HAP-1 (cell line): ENCODE measurements around the gene NMNAT2.

Source experiments
- DNase-seq, 2 experiments: peaks; one replicate each; pipeline ENCODE4 v3.0.0-alpha.2; 2016 to 2020; ENCODE audit warnings: low spot score in 2 of 2
- H3K27me3 ChIP-seq: fragments of 250-450 bp; sonication (Bioruptor Pico); 2 replicates; pipeline ENCODE4 v1.5.1; 2020; ENCODE audit warnings: low read depth, mild to moderate bottlenecking, moderate library complexity
- H3K36me3 ChIP-seq: fragments of 250-450 bp; sonication (Bioruptor Pico); replicated peaks from 2 replicates; pipeline ENCODE4 v1.5.1; 2020; ENCODE audit warnings: mild to moderate bottlenecking
- H3K4me1 ChIP-seq: fragments of 250-450 bp; sonication (Bioruptor Pico); 2 replicates; pipeline ENCODE4 v1.5.1; 2020; ENCODE audit warnings: mild to moderate bottlenecking
- H3K4me3 ChIP-seq: fragments of 250-450 bp; sonication (Bioruptor Pico); 2 replicates; pipeline ENCODE4 v1.5.1; 2020; ENCODE audit warnings: mild to moderate bottlenecking, moderate library complexity
- H3K9me3 ChIP-seq: fragments of 250-450 bp; sonication (Bioruptor Pico); 2 replicates; pipeline ENCODE4 v1.5.1; 2020; ENCODE audit warnings: mild to moderate bottlenecking, moderate library complexity
- in situ Hi-C: fragments of 300-500 bp; cut with MboI; formaldehyde crosslinking; loops from 3 replicates; pipeline ENCODE4 v1.14.3; 2020; ENCODE audit warnings: low sequenced_read_pairs, inconsistent platforms, mixed read lengths

Gene NMNAT2

DNA sequence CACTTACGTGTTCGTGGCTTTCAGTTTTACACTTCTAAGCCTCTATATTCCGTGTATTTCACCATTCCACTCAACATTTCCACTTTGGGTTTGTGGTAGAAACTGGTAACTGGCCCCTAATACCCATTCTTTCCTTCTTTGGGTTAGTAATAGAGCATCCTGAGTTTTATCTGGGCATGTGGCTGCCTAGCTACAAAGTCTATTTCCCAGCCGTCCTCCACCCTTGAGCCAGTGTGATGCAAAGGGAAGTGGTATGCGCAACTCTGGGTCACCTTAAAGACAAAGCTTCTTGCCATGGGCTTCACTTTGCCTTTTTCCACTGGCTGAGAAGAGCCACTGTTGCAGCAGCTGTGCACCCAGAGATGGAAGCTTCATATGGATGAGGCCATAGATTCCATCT lies 158.3 kb downstream of the NMNAT2 start:
- no peaks in the 10 kb centered on the region for H3K36me3 ChIP-seq
- no peaks in the 10 kb centered on the region for H3K4me1 ChIP-seq
- no peak for DNase-seq
- H3K9me3 ChIP-seq, result no peaks in the 10 kb centered on the region
- peaks cover 3% of the 10 kb centered on the region for H3K27me3 ChIP-seq
- H3K4me3 ChIP-seq, result no peak overlapping the region
- in situ Hi-C loops, result no loop called here

DNA sequence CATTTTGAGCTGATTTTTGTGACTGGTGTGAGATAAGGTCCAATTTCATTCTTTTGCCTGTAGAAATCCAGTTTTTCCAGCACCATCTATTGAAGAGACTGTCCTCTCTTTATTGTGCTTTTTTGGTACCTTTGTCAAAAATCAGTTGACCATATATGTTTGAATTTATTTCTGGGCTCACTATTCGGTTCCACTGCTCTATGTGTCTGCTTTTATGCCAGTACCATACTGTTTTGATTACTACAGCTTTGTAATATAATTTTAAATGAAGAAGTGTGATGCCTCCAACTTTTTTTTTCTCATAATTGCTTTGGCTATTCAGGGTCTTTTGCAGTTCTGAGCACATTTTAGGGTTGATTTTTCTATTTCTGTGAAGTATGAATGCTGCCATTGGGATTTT lies 163.1 kb downstream of the NMNAT2 start:
- Histone ChIP-seq H3K36me3 (no peaks in the 10 kb centered on the region), H3K4me3 (no peak overlapping the region), H3K4me1 (no peaks in the 10 kb centered on the region), H3K27me3 (no peaks in the 10 kb centered on the region; the same call in 1 of the 2 replicates), H3K9me3 (peaks cover 2% of the 10 kb centered on the region; the same call in 1 of the 2 replicates)
- DNase-seq, result no peak
- in situ Hi-C loops, result no loop called here

DNA sequence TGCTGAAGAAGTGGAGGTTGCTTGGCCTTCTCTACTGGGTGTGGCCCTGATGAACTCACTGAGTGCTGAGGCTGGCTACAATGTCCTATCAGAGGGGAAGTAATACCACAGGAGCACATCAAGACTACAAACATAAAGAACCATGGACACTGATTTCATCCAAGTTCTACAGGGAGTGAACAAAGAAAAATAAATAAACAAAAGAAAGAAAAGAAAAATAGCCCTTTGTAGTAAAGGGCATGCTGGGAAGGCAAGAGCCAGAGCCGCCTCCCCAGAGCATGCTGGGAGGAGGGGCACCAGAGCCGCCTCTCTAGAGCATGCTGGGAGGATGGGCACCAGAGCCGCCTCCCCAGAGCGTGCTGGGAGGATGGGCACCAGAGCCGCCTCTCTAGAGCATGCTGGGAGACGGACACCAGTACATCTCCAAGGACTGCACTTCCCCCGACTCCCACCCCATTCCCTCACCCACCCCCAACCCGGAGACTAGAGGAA lies 166.2 kb downstream of the NMNAT2 start:
- in situ Hi-C loops, result no loop called here
- Histone ChIP-seq H3K4me1 (no peaks in the 10 kb centered on the region), H3K36me3 (no peaks in the 10 kb centered on the region), H3K4me3 (no peak overlapping the region), H3K27me3 (peaks cover 3% of the 10 kb centered on the region; the same call in 1 of the 2 replicates), H3K9me3 (peaks cover 4% of the 10 kb centered on the region; the same call in 1 of the 2 replicates)
- no peak for DNase-seq

DNA sequence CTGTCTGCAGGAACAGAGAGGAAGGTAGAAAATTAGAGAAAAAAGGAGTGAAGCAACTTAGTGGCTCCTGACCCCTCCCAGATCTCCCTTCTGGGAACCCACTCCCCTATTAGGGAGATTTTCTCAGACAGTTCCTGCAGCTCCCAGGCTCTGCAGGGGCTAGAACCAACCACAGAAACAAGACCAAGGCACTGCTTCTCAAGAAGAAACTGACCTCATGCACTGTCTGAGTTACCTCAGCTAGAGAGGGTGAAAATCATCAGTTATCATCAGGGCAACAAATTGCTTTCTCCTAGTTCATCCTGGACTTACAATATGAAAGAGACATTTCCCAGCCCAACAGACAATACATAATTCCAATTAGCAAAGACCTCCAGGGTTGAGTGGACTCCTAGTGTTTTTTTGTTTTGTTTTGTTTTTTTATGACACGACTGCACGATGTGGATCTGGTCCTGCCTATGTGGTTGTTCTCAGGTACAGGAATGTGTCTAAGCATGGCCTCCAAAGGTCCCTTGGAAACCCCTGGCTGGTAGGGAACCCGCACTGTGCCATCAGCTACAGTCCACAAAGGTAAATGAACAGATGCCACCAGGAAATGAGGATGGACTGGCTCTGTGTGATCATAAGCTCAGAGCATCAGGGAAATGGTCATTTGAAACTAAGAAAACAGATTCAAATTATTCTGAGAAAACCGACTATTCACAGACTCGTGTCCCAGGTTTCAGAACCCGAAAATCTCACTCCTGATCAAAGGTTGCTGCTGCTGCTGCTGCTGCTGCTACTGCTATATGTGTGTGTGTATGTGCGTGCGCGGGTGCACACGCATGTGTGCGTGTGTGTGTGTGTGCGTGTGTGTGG lies 166.8 kb downstream of the NMNAT2 start:
- Histone ChIP-seq H3K9me3 (peaks cover 4% of the 10 kb centered on the region; the same call in 1 of the 2 replicates), H3K36me3 (no peaks in the 10 kb centered on the region), H3K4me3 (no peak overlapping the region), H3K4me1 (no peaks in the 10 kb centered on the region), H3K27me3 (peaks cover 3% of the 10 kb centered on the region; the same call in 1 of the 2 replicates)
- DNase-seq, result no peak
- in situ Hi-C loops, result no loop called here

DNA sequence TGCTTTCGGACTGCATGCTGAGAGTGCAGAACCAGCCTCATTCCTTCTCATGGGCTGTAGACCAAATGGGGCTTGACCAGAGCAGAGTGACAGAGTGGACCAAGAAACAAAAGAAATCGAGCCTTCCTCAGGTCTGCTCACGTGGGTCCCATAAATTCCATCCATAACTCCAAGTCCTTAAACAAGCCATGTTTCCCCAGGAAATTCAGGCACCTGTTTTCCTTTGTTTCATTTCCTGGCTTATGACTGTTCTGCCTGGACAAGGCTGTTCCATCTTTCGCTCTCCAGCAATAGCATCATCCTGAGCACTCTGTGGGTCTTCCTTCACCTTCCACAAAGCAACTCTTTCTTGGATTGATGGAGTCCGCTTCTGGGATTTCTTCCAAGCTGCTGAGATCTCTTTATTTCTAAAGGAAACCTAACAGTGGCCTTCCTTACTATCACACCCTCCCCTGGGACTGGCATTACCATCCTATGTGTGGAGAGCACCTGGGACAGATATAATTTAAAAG lies 168.2 kb downstream of the NMNAT2 start:
- H3K27me3 ChIP-seq, result peaks cover 3% of the 10 kb centered on the region; the same call in 1 of the 2 replicates
- DNase-seq, result no peak
- H3K4me3 ChIP-seq, result no peak overlapping the region
- H3K4me1 ChIP-seq, result no peaks in the 10 kb centered on the region
- no peaks in the 10 kb centered on the region for H3K36me3 ChIP-seq
- H3K9me3 ChIP-seq, result peaks cover 4% of the 10 kb centered on the region; the same call in 1 of the 2 replicates
- in situ Hi-C loops, result loop anchor here (25.0 kb wide), 1 partner anchor 288 kb away; the partner anchor contains the start of gene SHCBP1L

DNA sequence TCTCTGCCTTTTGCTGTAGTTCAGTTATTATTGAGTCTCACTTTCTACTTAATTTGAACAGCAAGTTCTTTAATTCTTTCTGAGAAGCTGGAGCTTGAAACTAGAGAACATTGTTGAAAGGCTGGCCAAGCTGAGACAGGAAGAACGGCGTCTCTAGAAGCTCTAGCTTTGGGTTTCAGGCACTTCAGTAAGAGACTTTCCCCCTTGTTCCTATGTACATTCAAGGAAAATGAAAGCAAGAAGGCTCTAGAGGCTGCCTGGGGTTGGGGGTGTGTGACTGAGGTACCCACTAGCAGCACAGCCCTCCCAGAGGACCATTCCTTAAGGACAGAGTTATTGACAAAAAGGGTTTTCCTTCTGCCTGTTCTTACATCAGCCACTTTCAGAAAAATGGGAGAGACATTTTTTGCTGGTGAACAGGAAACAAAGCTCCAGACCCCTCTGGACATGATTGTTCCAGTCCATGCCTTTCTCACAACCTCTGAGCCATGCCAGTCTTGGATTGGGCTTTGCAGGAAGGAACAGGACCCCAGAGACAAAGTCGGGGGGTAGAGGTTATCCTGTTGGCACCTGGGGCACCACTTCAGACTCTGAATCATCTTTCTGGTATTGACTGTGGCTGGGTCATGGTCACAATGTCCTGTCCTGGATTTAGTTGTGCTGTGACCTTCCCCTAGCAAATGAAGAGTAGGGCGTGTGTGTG lies 169.0 kb downstream of the NMNAT2 start:
- peaks cover 3% of the 10 kb centered on the region; the same call in 1 of the 2 replicates for H3K27me3 ChIP-seq
- in situ Hi-C loops, result loop anchor here (25.0 kb wide), 1 partner anchor 287 kb away; the partner anchor contains the start of gene SHCBP1L
- H3K4me3 ChIP-seq, result no peak overlapping the region
- H3K36me3 ChIP-seq, result no peaks in the 10 kb centered on the region
- H3K9me3 ChIP-seq, result peaks cover 4% of the 10 kb centered on the region; the same call in 1 of the 2 replicates
- no peaks in the 10 kb centered on the region for H3K4me1 ChIP-seq
- no peak for DNase-seq

DNA sequence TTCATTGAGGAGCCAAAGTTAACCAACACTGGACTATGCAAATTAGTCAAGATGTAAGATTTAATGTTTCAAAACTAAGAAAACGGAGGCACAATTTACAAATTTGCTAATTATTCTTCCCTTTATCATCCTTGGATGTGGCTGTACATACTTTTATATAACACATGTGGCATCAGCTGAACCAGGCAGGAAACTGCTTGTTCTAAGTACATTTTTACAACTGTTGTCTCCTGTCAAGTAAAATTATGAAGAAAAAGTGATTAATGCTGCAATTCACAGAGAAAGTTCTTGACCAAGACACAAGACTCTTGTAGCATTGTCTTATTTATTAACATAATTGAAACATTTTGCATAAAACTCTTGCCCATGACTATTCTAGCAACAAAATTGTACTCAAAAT lies 170.2 kb downstream of the NMNAT2 start:
- Histone ChIP-seq H3K36me3 (no peaks in the 10 kb centered on the region), H3K4me1 (no peaks in the 10 kb centered on the region), H3K9me3 (peaks cover 4% of the 10 kb centered on the region; the same call in 1 of the 2 replicates), H3K4me3 (no peak overlapping the region), H3K27me3 (peaks cover 3% of the 10 kb centered on the region; the same call in 1 of the 2 replicates)
- in situ Hi-C loops, result loop anchor here (25.0 kb wide), 1 partner anchor 286 kb away; the partner anchor contains the start of gene SHCBP1L
- no peak for DNase-seq

DNA sequence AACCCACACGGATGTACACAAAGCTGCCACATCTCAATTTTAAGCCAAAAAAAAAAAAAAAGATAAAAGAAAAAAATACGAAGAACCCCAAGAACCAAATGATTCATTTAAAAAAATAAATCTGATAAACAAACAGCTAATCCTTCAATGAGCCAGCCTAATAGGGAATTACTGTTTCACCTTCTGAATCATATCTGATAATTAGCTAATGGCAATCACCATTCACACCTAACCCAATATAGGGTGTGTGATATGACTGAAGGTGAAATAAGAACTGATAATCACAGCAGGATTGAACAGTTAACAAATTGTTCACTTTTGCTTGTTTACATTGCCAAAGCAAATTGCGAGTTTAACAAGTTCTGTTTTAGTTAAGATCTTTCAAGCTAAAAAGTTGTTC lies 170.7 kb downstream of the NMNAT2 start:
- Histone ChIP-seq H3K27me3 (peaks cover 3% of the 10 kb centered on the region; the same call in 1 of the 2 replicates), H3K4me1 (no peaks in the 10 kb centered on the region), H3K4me3 (no peak overlapping the region), H3K9me3 (peaks cover 4% of the 10 kb centered on the region; the same call in 1 of the 2 replicates), H3K36me3 (no peaks in the 10 kb centered on the region)
- in situ Hi-C loops, result loop anchor here (25.0 kb wide), 1 partner anchor 285 kb away; the partner anchor contains the start of gene SHCBP1L
- no peak for DNase-seq

DNA sequence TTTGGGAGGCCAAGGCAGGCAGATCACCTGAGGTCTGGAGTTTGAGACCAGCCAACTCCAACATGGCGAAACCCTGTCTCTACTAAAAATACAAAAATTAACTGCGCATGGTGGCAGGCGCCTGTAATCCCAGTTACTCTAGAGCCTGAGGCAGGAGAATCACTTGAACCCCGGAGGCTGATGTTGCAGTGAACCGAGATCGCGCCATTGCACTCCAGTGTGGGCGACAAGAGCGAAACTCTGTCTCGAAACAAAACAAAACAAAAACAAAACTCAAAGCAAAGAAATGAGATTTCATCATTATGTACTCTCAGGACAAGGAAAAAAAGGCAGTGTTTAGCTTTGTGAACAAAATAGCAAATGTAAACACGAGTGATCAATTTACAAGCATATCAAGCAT lies 171.1 kb downstream of the NMNAT2 start:
- Histone ChIP-seq H3K27me3 (peaks cover 3% of the 10 kb centered on the region; the same call in 1 of the 2 replicates), H3K4me1 (no peaks in the 10 kb centered on the region), H3K36me3 (no peaks in the 10 kb centered on the region), H3K9me3 (peaks cover 4% of the 10 kb centered on the region; the same call in 1 of the 2 replicates), H3K4me3 (no peak overlapping the region)
- in situ Hi-C loops, result loop anchor here (25.0 kb wide), 1 partner anchor 285 kb away; the partner anchor contains the start of gene SHCBP1L
- DNase-seq, result no peak

DNA sequence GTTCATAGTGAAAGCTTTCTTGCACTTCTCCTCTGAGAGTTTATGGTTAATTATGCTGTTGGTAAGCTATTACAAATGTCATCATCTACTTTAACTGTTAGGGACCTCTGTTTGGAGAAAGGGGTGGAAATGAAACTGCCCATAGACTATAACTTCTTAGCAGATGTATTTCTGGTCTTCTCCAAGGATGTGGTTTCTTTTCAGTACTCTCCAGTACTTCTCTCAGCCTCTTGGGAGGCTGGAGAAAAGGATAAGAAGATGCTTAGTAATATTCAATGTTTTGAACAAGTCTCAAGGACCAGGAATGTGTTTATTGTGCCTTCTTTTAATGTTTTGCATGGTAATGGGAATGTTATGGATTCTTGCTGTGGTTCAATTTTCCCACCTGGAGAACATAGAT lies 171.7 kb downstream of the NMNAT2 start:
- in situ Hi-C loops, result loop anchor here (25.0 kb wide), 1 partner anchor 284 kb away; the partner anchor contains the start of gene SHCBP1L
- no peak for DNase-seq
- Histone ChIP-seq H3K4me3 (no peak overlapping the region), H3K4me1 (no peaks in the 10 kb centered on the region), H3K9me3 (peaks cover 4% of the 10 kb centered on the region; the same call in 1 of the 2 replicates), H3K27me3 (peaks cover 3% of the 10 kb centered on the region; the same call in 1 of the 2 replicates), H3K36me3 (no peaks in the 10 kb centered on the region)

DNA sequence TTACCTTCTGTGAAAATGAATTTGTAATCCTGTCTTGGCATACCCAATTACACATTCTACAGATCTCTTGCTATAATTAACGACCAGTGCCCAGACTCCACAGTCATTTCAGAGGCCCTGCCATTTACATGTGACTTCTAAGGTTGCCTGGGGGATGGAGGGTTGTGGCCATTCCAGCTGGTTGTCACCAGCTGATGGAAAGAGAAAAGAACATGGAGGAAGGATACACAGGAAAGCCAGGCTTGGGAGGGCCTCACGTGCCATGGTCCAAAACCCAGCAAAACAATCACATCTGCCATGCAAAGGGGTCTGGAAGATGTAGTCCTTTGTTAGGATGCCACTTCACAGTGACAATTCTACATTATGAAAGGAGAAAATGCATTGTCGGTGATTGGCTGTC lies 172.8 kb downstream of the NMNAT2 start:
- H3K36me3 ChIP-seq, result no peaks in the 10 kb centered on the region
- peaks cover 3% of the 10 kb centered on the region; the same call in 1 of the 2 replicates for H3K27me3 ChIP-seq
- peaks cover 4% of the 10 kb centered on the region; the same call in 1 of the 2 replicates for H3K9me3 ChIP-seq
- H3K4me3 ChIP-seq, result no peak overlapping the region
- H3K4me1 ChIP-seq, result no peaks in the 10 kb centered on the region
- no peak for DNase-seq
- in situ Hi-C loops, result loop anchor here (25.0 kb wide), 1 partner anchor 283 kb away; the partner anchor contains the start of gene SHCBP1L

DNA sequence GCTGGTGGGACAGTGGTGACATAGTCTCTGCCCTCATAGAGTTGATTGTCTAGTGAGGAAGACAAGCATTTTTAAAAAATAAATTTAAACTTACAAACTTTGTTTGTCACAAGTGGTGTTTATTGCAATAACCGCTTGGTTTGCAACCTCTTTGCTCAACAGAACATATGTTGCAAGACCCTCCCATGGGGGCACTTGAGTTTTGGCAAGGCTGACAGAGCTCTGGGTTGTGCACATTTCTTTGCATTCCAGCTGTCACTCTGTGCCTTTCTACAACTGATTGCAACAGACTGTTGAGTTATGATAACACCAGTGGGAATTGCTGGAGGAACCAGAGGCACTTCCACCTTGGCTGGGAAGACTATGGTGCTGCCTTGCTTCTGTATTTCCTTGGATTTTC lies 173.7 kb downstream of the NMNAT2 start:
- Histone ChIP-seq H3K4me3 (no peak overlapping the region), H3K27me3 (peaks cover 3% of the 10 kb centered on the region; the same call in 1 of the 2 replicates), H3K36me3 (no peaks in the 10 kb centered on the region), H3K4me1 (no peaks in the 10 kb centered on the region), H3K9me3 (no peaks in the 10 kb centered on the region)
- DNase-seq, result no peak
- in situ Hi-C loops, result loop anchor here (25.0 kb wide), 1 partner anchor 282 kb away; the partner anchor contains the start of gene SHCBP1L
